Left hindlimb (tissue), 1 donor: ENCODE results near the gene GDA.

Experiments used
- DNase-seq: peaks from one replicate; pipeline ENCODE4 v3.0.0-alpha.2; 2018

GDA gene

GRCh38 chr9:72149231-72149975 lies at the start of gene GDA:
TSS of gene GDA (plus strand) at chr9:72149440. CDS start at chr9:72149560, 120 bp downstream.
- peak; percentile 29 for DNase-seq

- DNase-seq = no peak
Measured at GRCh38 chr9:72102520-72102919, 46.7 kb upstream of the GDA start.

GRCh38 chr9:72113056-72113455 lies 36.2 kb upstream of the GDA start:
- no peak for DNase-seq

GRCh38 chr9:72119853-72120252 lies 29.4 kb upstream of the GDA start:
- DNase-seq = no peak

- no peak for DNase-seq
Measured at GRCh38 chr9:72124947-72125346, 24.3 kb upstream of the GDA start.

GRCh38 chr9:72127753-72128152 lies 21.5 kb upstream of the GDA start:
- no peak for DNase-seq

GRCh38 chr9:72128526-72128925 lies 20.7 kb upstream of the GDA start:
- no peak for DNase-seq

GRCh38 chr9:72129271-72130156 lies 19.7 kb upstream of the GDA start:
- no peak for DNase-seq

GRCh38 chr9:72130321-72130720 lies 18.9 kb upstream of the GDA start:
- no peak for DNase-seq

- no peak for DNase-seq
Measured at GRCh38 chr9:72131206-72131605, 18.0 kb upstream of the GDA start.

GRCh38 chr9:72132052-72132451 lies 17.2 kb upstream of the GDA start:
- no peak for DNase-seq

- no peak for DNase-seq
Measured at GRCh38 chr9:72133365-72134035, 15.7 kb upstream of the GDA start.

GRCh38 chr9:72134801-72135200 lies 14.4 kb upstream of the GDA start:
- DNase-seq = no peak

- no peak for DNase-seq
Measured at GRCh38 chr9:72137697-72138365, 11.4 kb upstream of the GDA start.

- DNase-seq = no peak
Measured at GRCh38 chr9:72139226-72139625, 10.0 kb upstream of the GDA start.

GRCh38 chr9:72140586-72140985 lies 8.7 kb upstream of the GDA start:
- no peak for DNase-seq

GRCh38 chr9:72141484-72141883 lies 7.8 kb upstream of the GDA start:
- DNase-seq = no peak

- no peak for DNase-seq
Measured at GRCh38 chr9:72144756-72145492, 4.3 kb upstream of the GDA start.

- no peak for DNase-seq
Measured at GRCh38 chr9:72145733-72146505, 3.3 kb upstream of the GDA start.

- DNase-seq = no peak
Measured at GRCh38 chr9:72147676-72148075, 1.6 kb upstream of the GDA start.

GRCh38 chr9:72150127-72150526 lies 887 bp downstream of the GDA start:
- no peak for DNase-seq
